IMR-90 (cell line): ENCODE results near the gene ANP32A.
"Not testable (repeated sequence)": the region's sequence is repeated elsewhere in the genome, so short reads cannot be mapped to it uniquely, and the experiment has no call there.

Source experiments
- BHLHE40 ChIP-seq: fragments of 150-350 bp; IDR thresholded peaks from 2 replicates; pipeline ENCODE4 v1.6.1; 2016; ENCODE audit warnings: mild to moderate bottlenecking, low read depth, low read length
- MAFK ChIP-seq: IDR thresholded peaks from 2 replicates; pipeline ENCODE4 v1.6.1; 2012; ENCODE audit warnings: low read depth, low read length, improper control_type of control experiment
- MAZ ChIP-seq: IDR thresholded peaks from 2 replicates; pipeline ENCODE4 v1.6.1; 2012; ENCODE audit warnings: low read depth, mild to moderate bottlenecking, low read length, improper control_type of control experiment, moderate library complexity, borderline replicate concordance
- POLR2A ChIP-seq: IDR thresholded peaks from 2 replicates; pipeline ENCODE4 v1.6.1; 2012; ENCODE audit warnings: mild to moderate bottlenecking, low read depth, low read length
- RFX5 ChIP-seq: IDR thresholded peaks from 2 replicates; pipeline ENCODE4 v1.8.0; 2012; ENCODE audit warnings: low read depth, mild to moderate bottlenecking, low read length, moderate library complexity
- TF ChIP-seq, protein P1 (sequence below): conservative IDR thresholded peaks from 2 replicates; pipeline ENCODE4 v1.5.1; 2012; ENCODE audit warnings: mild to moderate bottlenecking, low read depth, low read length, improper control_type of control experiment
- TF ChIP-seq, protein P2 (sequence below): fragments of 150-350 bp; IDR thresholded peaks from 2 replicates; pipeline ENCODE4 v1.6.1; 2016; ENCODE audit warnings: low read depth, mild to moderate bottlenecking, low read length, moderate library complexity, borderline replicate concordance

DNA sequence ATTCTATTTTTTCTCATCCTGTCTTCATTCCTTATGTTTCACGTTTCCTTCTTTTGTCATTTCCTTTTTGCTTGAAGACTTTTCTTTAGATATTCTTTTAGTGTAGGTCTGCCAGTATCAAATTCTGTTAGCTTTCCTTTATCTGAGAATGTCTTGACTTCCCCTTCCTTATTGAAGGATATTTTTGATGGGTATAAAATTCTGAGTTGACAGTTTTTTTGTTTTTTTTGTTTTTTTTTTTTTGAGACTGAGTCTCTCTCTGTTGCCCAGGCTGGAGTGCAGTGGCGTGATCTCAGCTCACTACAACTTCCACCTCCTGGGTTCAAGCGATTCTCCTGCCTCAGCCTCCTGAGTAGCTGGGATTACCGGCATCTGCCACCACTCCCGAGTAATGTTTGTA lies 36.7 kb upstream of the ANP32A start:
- TF ChIP-seq, protein P1, sequence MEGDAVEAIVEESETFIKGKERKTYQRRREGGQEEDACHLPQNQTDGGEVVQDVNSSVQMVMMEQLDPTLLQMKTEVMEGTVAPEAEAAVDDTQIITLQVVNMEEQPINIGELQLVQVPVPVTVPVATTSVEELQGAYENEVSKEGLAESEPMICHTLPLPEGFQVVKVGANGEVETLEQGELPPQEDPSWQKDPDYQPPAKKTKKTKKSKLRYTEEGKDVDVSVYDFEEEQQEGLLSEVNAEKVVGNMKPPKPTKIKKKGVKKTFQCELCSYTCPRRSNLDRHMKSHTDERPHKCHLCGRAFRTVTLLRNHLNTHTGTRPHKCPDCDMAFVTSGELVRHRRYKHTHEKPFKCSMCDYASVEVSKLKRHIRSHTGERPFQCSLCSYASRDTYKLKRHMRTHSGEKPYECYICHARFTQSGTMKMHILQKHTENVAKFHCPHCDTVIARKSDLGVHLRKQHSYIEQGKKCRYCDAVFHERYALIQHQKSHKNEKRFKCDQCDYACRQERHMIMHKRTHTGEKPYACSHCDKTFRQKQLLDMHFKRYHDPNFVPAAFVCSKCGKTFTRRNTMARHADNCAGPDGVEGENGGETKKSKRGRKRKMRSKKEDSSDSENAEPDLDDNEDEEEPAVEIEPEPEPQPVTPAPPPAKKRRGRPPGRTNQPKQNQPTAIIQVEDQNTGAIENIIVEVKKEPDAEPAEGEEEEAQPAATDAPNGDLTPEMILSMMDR, result not testable (repeated sequence)
- TF ChIP-seq POLR2A, MAZ, MAFK, BHLHE40, RFX5: not testable (repeated sequence)
- TF ChIP-seq, protein P2, sequence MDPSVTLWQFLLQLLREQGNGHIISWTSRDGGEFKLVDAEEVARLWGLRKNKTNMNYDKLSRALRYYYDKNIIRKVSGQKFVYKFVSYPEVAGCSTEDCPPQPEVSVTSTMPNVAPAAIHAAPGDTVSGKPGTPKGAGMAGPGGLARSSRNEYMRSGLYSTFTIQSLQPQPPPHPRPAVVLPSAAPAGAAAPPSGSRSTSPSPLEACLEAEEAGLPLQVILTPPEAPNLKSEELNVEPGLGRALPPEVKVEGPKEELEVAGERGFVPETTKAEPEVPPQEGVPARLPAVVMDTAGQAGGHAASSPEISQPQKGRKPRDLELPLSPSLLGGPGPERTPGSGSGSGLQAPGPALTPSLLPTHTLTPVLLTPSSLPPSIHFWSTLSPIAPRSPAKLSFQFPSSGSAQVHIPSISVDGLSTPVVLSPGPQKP, result not testable (repeated sequence)
